ENCODE data around the gene RALGDS.

RALGDS gene

DNA sequence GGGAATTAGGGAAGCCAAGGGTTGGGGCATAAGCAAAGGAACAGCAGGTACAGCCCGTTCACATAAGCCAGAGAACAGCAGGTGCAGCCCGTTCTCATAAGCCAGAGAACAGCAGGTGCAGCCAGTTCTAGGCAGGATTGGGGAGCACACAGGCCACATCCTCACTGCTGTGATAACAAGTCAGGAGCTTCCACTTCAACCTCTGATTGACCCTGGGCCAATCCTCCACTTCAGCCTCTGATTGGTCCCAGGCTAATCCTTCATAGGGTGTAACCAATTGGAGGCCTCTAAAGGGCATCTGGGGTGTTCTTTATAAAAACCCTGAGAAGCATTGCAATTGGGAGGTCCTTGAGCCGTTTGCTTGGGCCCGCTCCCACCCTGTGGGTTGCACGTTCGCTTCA is 31.8 kb downstream of the RALGDS start:
- H3K27ac ChIP-seq (ENCODE audit: extremely low read depth, low read depth, low read length), result no peak overlapping the region
- ChIA-PET CTCF (interaction anchor here (1.2 to 2.1 kb wide), 3 partner anchors 13 to 55 kb away, joined by 3 to 12 read pairs (median 6); no protein-coding TSS in a partner anchor), POLR2A (interaction anchor here (0.6 to 0.7 kb wide), 2 partner anchors 12 to 67 kb away, joined by 4 read pairs; no protein-coding TSS in a partner anchor)
- no peak overlapping the region for H3K4me3 ChIP-seq (ENCODE audit: low read depth, low read length)
- H3K4me1 ChIP-seq (ENCODE audit: control insufficient read depth, insufficient read depth, low read length), result no peaks in the 10 kb centered on the region
- no peaks in the 10 kb centered on the region for H3K36me3 ChIP-seq (ENCODE audit: control insufficient read depth in 2 of 2, insufficient read depth in 1 of 2, low read length in 2 of 2)
- no peaks in the 10 kb centered on the region for H3K9me3 ChIP-seq (ENCODE audit: control insufficient read depth, insufficient read depth, low read depth, low read length)
- TF ChIP-seq, protein P1, sequence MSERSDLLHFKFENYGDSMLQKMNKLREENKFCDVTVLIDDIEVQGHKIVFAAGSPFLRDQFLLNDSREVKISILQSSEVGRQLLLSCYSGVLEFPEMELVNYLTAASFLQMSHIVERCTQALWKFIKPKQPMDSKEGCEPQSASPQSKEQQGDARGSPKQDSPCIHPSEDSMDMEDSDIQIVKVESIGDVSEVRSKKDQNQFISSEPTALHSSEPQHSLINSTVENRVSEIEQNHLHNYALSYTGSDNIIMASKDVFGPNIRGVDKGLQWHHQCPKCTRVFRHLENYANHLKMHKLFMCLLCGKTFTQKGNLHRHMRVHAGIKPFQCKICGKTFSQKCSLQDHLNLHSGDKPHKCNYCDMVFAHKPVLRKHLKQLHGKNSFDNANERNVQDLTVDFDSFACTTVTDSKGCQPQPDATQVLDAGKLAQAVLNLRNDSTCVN (tag by site-specific recombination; optimal IDR thresholded peaks at IDR 0.05), result no peak
- TF ChIP-seq SP2 (tag by site-specific recombination; IDR thresholded peaks at IDR 0.05) (peak; percentile 25; the same call in 1 of the 2 replicates), ZIC2 (tag by site-specific recombination; IDR thresholded peaks at IDR 0.05) (0 out of 2 replicates have a peak, but pooled peaks have one; percentile 12), ZNF501 (tag by site-specific recombination; IDR thresholded peaks at IDR 0.05) (no peak), ZNF48 (tag by site-specific recombination; IDR thresholded peaks at IDR 0.05) (no peak)
- TF ChIP-seq, protein P2, sequence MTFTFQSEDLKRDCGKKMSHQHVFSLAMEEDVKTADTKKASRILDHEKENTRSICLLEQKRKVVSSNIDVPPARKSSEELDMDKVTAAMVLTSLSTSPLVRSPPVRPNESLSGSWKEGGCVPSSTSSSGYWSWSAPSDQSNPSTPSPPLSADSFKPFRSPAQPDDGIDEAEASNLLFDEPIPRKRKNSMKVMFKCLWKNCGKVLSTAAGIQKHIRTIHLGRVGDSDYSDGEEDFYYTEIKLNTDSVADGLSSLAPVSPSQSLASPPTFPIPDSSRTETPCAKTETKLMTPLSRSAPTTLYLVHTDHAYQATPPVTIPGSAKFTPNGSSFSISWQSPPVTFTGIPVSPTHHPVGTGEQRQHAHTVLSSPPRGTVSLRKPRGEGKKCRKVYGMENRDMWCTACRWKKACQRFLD (tag by site-specific recombination; IDR thresholded peaks at IDR 0.05), result no peak

DNA sequence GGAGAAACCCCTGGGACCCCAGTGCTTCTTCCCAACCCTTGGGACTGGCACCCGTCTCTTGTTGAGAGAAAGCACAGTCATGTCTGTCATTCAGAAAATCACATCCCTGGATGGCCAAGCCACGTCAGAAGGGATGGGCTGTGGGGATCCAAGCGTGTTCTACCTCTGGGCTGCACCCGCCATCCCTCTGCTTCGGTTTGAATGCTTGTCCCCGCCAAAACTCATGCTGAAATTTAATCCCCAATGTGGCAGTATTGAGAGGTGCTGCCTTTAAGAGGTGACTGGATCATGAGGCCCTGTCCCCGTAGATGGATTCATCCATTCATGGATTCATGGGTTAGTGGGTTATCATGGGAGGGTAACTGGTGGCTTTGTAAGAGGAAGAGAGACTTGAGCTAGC is 32.3 kb downstream of the RALGDS start:
- no peaks in the 10 kb centered on the region for H3K4me1 ChIP-seq (ENCODE audit: control insufficient read depth, insufficient read depth, low read length)
- CTCF ChIA-PET, result interaction anchor here (1.0 to 2.1 kb wide), 3 partner anchors 14 to 97 kb away, joined by 6 to 12 read pairs (median 9); no protein-coding TSS in a partner anchor
- TF ChIP-seq ZNF155 (tag by site-specific recombination; IDR thresholded peaks at IDR 0.05), result no peak
- no peak overlapping the region for H3K4me3 ChIP-seq (ENCODE audit: low read depth, low read length)
- no peaks in the 10 kb centered on the region for H3K9me3 ChIP-seq (ENCODE audit: control insufficient read depth, insufficient read depth, low read depth, low read length)
- no peak overlapping the region for H3K27ac ChIP-seq (ENCODE audit: extremely low read depth, low read depth, low read length)
- POLR2A ChIA-PET, result interaction anchor here (0.7 kb wide), 1 partner anchor 13 kb away, joined by 4 read pairs; no protein-coding TSS in a partner anchor
- no peaks in the 10 kb centered on the region for H3K36me3 ChIP-seq (ENCODE audit: control insufficient read depth in 2 of 2, insufficient read depth in 1 of 2, low read length in 2 of 2)

DNA sequence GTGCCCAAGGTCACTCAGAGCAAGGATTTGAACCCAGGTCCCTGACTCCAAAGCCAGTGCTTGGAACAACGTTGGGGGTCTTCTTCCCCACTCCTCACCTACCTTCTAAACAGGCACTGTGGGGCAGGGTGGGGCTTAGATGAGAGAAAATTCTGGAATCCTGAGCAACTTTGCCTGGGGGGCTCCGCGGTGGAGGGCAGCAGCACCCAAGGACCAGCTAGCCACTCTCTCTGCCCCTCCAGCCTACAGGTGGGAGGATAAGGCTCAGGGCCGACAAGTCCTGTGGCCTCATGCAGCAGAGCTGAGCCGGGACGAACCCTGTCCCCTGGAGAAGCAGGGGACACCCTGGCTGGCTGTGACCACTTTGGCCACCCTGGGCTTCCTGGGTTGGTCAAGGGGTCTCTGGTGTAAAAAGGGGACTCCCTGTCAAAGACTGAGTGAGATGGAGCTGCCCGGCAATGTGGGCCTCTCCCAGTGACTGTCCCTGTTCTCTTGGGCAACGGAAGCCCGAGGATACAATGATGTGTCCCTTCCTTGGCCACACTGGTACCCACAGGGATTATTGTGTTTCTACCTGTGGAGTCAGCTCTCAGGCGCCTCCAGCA is 32.8 kb downstream of the RALGDS start:
- POLR2A ChIA-PET, result no interaction called here
- TF ChIP-seq ZNF19 (tag by site-specific recombination; IDR thresholded peaks at IDR 0.05; ENCODE audit: low read depth), result no peak
- no peak for TF ChIP-seq ZBTB17 (tag by site-specific recombination; IDR thresholded peaks at IDR 0.05)
- TF ChIP-seq ZNF416 (tag by site-specific recombination; IDR thresholded peaks at IDR 0.05), result no peak
- TF ChIP-seq, protein P3, sequence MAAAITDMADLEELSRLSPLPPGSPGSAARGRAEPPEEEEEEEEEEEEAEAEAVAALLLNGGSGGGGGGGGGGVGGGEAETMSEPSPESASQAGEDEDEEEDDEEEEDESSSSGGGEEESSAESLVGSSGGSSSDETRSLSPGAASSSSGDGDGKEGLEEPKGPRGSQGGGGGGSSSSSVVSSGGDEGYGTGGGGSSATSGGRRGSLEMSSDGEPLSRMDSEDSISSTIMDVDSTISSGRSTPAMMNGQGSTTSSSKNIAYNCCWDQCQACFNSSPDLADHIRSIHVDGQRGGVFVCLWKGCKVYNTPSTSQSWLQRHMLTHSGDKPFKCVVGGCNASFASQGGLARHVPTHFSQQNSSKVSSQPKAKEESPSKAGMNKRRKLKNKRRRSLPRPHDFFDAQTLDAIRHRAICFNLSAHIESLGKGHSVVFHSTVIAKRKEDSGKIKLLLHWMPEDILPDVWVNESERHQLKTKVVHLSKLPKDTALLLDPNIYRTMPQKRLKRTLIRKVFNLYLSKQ (tag by site-specific recombination; IDR thresholded peaks at IDR 0.05; ENCODE audit: borderline replicate concordance), result no peak
- TF ChIP-seq, protein P4, sequence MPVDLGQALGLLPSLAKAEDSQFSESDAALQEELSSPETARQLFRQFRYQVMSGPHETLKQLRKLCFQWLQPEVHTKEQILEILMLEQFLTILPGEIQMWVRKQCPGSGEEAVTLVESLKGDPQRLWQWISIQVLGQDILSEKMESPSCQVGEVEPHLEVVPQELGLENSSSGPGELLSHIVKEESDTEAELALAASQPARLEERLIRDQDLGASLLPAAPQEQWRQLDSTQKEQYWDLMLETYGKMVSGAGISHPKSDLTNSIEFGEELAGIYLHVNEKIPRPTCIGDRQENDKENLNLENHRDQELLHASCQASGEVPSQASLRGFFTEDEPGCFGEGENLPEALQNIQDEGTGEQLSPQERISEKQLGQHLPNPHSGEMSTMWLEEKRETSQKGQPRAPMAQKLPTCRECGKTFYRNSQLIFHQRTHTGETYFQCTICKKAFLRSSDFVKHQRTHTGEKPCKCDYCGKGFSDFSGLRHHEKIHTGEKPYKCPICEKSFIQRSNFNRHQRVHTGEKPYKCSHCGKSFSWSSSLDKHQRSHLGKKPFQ (tag by site-specific recombination; IDR thresholded peaks at IDR 0.05), result no peak
- TF ChIP-seq, protein P5, sequence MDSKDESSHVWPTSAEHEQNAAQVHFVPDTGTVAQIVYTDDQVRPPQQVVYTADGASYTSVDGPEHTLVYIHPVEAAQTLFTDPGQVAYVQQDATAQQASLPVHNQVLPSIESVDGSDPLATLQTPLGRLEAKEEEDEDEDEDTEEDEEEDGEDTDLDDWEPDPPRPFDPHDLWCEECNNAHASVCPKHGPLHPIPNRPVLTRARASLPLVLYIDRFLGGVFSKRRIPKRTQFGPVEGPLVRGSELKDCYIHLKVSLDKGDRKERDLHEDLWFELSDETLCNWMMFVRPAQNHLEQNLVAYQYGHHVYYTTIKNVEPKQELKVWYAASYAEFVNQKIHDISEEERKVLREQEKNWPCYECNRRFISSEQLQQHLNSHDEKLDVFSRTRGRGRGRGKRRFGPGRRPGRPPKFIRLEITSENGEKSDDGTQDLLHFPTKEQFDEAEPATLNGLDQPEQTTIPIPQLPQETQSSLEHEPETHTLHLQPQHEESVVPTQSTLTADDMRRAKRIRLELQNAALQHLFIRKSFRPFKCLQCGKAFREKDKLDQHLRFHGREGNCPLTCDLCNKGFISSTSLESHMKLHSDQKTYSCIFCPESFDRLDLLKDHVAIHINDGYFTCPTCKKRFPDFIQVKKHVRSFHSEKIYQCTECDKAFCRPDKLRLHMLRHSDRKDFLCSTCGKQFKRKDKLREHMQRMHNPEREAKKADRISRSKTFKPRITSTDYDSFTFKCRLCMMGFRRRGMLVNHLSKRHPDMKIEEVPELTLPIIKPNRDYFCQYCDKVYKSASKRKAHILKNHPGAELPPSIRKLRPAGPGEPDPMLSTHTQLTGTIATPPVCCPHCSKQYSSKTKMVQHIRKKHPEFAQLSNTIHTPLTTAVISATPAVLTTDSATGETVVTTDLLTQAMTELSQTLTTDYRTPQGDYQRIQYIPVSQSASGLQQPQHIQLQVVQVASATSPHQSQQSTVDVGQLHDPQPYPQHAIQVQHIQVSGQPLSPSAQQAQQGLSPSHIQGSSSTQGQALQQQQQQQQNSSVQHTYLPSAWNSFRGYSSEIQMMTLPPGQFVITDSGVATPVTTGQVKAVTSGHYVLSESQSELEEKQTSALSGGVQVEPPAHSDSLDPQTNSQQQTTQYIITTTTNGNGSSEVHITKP (tag by site-specific recombination; IDR thresholded peaks at IDR 0.05), result no peak
- no peak for TF ChIP-seq ZSCAN23 (tag by site-specific recombination; IDR thresholded peaks at IDR 0.05)
- no peak for TF ChIP-seq MEIS1 (CRISPR knock-in tag; IDR thresholded peaks at IDR 0.05; ENCODE audit: borderline replicate concordance)
- TF ChIP-seq, protein P6, sequence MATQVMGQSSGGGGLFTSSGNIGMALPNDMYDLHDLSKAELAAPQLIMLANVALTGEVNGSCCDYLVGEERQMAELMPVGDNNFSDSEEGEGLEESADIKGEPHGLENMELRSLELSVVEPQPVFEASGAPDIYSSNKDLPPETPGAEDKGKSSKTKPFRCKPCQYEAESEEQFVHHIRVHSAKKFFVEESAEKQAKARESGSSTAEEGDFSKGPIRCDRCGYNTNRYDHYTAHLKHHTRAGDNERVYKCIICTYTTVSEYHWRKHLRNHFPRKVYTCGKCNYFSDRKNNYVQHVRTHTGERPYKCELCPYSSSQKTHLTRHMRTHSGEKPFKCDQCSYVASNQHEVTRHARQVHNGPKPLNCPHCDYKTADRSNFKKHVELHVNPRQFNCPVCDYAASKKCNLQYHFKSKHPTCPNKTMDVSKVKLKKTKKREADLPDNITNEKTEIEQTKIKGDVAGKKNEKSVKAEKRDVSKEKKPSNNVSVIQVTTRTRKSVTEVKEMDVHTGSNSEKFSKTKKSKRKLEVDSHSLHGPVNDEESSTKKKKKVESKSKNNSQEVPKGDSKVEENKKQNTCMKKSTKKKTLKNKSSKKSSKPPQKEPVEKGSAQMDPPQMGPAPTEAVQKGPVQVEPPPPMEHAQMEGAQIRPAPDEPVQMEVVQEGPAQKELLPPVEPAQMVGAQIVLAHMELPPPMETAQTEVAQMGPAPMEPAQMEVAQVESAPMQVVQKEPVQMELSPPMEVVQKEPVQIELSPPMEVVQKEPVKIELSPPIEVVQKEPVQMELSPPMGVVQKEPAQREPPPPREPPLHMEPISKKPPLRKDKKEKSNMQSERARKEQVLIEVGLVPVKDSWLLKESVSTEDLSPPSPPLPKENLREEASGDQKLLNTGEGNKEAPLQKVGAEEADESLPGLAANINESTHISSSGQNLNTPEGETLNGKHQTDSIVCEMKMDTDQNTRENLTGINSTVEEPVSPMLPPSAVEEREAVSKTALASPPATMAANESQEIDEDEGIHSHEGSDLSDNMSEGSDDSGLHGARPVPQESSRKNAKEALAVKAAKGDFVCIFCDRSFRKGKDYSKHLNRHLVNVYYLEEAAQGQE (tag by site-specific recombination; IDR thresholded peaks at IDR 0.05), result no peak

More for the DNA sequence above, 32.8 kb downstream of the RALGDS start:
- Histone ChIP-seq H3K4me3 (ENCODE audit: low read depth, low read length) (no peak overlapping the region), H3K9me3 (ENCODE audit: control insufficient read depth, insufficient read depth, low read depth, low read length) (no peaks in the 10 kb centered on the region), H3K4me1 (ENCODE audit: control insufficient read depth, insufficient read depth, low read length) (no peaks in the 10 kb centered on the region), H3K27ac (ENCODE audit: extremely low read depth, low read depth, low read length) (no peak overlapping the region), H3K36me3 (ENCODE audit: control insufficient read depth in 2 of 2, insufficient read depth in 1 of 2, low read length in 2 of 2) (no peaks in the 10 kb centered on the region)
- CTCF ChIA-PET, result interaction anchor here (0.6 to 1.0 kb wide), 2 partner anchors 61 to 97 kb away, joined by 5 to 9 read pairs; no protein-coding TSS in a partner anchor
